Retina (tissue), 1 donor: ENCODE results near the gene GTF2B.
"Not testable (repeated sequence)": the region's sequence is repeated elsewhere in the genome, so short reads cannot be mapped to it uniquely, and the experiment has no call there.

Experiments
- DNase-seq: peaks from one replicate; pipeline ENCODE4 v3.0.0-alpha.2; 2016

GTF2B gene

GRCh38 chr1:88880717-88881116 is 10.7 kb downstream of the GTF2B start:
- not testable (repeated sequence) for DNase-seq

GRCh38 chr1:88878731-88879130 is 12.6 kb downstream of the GTF2B start:
- DNase-seq, result no peak

- no peak for DNase-seq
These were observed 13.5 kb downstream of the GTF2B start for GRCh38 chr1:88877911-88878310.

GRCh38 chr1:88877382-88877825 is 14.0 kb downstream of the GTF2B start:
- peak; percentile 17 for DNase-seq

GRCh38 chr1:88876573-88877365 is 14.6 kb downstream of the GTF2B start:
- no peak for DNase-seq

- no peak for DNase-seq
These were observed 15.8 kb downstream of the GTF2B start for GRCh38 chr1:88875595-88875994.

GRCh38 chr1:88873737-88874349 is 17.5 kb downstream of the GTF2B start:
- no peak for DNase-seq

GRCh38 chr1:88869644-88870043 is 21.7 kb downstream of the GTF2B start:
- not testable (repeated sequence) for DNase-seq

- no peak for DNase-seq
These were observed 23.4 kb downstream of the GTF2B start for GRCh38 chr1:88867743-88868521.

GRCh38 chr1:88851303-88852063 is 39.9 kb downstream of the GTF2B start:
- DNase-seq, result no peak

GRCh38 chr1:88847643-88848042 is 43.7 kb downstream of the GTF2B start:
- DNase-seq, result no peak

- DNase-seq, result no peak
These were observed 65.6 kb downstream of the GTF2B start for GRCh38 chr1:88825721-88826120.

- DNase-seq, result not testable (repeated sequence)
These were observed 71.7 kb downstream of the GTF2B start for GRCh38 chr1:88819642-88820041.

- DNase-seq, result no peak
These were observed 77.9 kb downstream of the GTF2B start for GRCh38 chr1:88813471-88813870.

GRCh38 chr1:88812366-88812765 is 79.0 kb downstream of the GTF2B start:
- no peak for DNase-seq

GRCh38 chr1:88803444-88803843 is 87.9 kb downstream of the GTF2B start:
- no peak for DNase-seq

GRCh38 chr1:88802950-88803349 is 88.4 kb downstream of the GTF2B start:
- DNase-seq, result no peak
